ENCODE data around the gene CHRM4. TPM values are rescaled to one million over a fixed set of nuclear protein-coding genes. Genes with fewer than 3 reads are reported as not detected.

The CHRM4 gene
- total RNA-seq, 1 experiment from 2014 or later: not detected

DNA sequence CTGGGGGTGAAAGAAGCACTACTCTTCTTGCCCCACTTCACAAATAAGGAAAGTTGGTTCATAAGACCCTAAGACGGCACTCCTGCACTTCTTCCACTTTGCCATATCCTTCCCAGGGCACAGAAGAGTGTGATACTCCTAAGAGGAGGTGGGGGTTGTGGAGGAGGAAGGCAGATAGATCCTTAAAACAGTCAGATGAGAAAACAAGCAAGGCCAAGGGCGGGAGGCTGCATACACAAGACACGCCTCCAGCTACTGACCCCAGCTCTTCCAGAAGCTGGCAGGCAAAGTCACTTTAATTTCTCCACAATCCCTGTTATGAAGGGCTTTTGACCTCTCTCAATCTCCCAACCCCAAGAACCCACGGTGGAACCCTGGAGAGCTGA lies 1.6 kb upstream of the CHRM4 start:
- no peaks in the 10 kb centered on the region for H3K9me3 ChIP-seq (ENCODE audit: low read length)
- H3K9ac ChIP-seq (ENCODE audit: low read length): no peak overlapping the region
- no peak overlapping the region for H3K27ac ChIP-seq (ENCODE audit: low read length)
- peaks cover 14% of the 10 kb centered on the region for H4K20me1 ChIP-seq (ENCODE audit: insufficient read depth, low read depth, low read length)
- H3K4me2 ChIP-seq (ENCODE audit: low read depth, low read length, poor library complexity, severe bottlenecking): no peak overlapping the region
- no peak for DNase-seq
- H3K79me2 ChIP-seq (ENCODE audit: low read length): no peaks in the 10 kb centered on the region
- no peaks in the 10 kb centered on the region for H3K27me3 ChIP-seq (ENCODE audit: low read length)
- H3K4me1 ChIP-seq (ENCODE audit: low read length): peaks cover 23% of the 10 kb centered on the region
- H2AFZ ChIP-seq (ENCODE audit: low read length): no peak overlapping the region
- no peak overlapping the region for H3K4me3 ChIP-seq (ENCODE audit: low read length)
- no peaks in the 10 kb centered on the region for H3K36me3 ChIP-seq (ENCODE audit: insufficient read depth, low read length)
- H3K9me2 ChIP-seq (replicated peaks; ENCODE audit: insufficient read depth, low read length): no peaks in the 10 kb centered on the region

DNA sequence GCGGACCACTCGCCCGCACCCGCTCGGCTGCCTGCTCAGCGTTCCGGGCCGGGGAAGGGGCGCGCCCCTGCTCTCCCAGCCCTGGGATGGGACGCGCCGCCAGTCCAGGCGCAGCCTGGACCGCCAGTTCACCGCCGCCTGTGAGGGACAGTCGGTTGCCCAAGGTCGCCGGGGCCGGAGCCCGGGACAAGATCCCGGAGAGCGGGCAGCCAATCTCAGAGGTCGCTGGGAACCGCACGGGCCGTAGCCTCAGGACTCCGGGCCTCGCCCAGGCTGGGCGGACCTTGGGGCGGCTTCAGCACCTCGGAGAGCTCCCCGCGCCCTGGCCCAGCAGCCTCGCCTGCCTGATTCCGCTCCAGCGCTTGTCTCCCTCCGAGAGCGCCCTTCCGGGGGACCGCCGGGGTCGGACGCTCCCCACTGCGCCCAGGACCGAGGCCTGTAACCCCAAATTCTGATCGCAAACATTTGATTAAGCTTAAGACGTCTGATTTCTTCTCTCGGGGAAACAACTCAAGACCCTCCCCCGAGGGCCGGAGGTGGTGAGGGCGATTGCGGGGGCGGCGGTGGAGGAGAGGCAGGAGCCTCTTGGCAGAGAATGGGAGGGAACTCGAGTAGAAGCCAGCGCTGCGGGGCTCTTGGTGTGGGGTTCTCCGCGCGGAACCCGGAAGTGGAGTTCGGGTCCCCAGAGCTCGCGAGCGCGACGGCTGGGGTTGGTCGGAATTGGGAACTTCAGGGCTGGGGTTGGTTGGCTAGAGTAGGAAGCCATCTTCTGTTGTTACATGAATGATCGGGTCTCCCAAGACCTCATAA lies 1.1 kb upstream of the CHRM4 start:
- H3K4me3 ChIP-seq (ENCODE audit: low read length): no peak overlapping the region
- no peak overlapping the region for H3K27ac ChIP-seq (ENCODE audit: low read length)
- peaks cover 14% of the 10 kb centered on the region for H4K20me1 ChIP-seq (ENCODE audit: insufficient read depth, low read depth, low read length)
- no peaks in the 10 kb centered on the region for H3K9me3 ChIP-seq (ENCODE audit: low read length)
- no peaks in the 10 kb centered on the region for H3K79me2 ChIP-seq (ENCODE audit: low read length)
- no peaks in the 10 kb centered on the region for H3K36me3 ChIP-seq (ENCODE audit: insufficient read depth, low read length)
- H2AFZ ChIP-seq (ENCODE audit: low read length): no peak overlapping the region
- no peak overlapping the region for H3K9ac ChIP-seq (ENCODE audit: low read length)
- H3K27me3 ChIP-seq (ENCODE audit: low read length): no peaks in the 10 kb centered on the region
- H3K4me2 ChIP-seq (ENCODE audit: low read depth, low read length, poor library complexity, severe bottlenecking): peak overlapping the region; percentile 41
- H3K4me1 ChIP-seq (ENCODE audit: low read length): peaks cover 29% of the 10 kb centered on the region
- H3K9me2 ChIP-seq (replicated peaks; ENCODE audit: insufficient read depth, low read length): no peaks in the 10 kb centered on the region
- peak; percentile 93 for DNase-seq

- Histone ChIP-seq H3K79me2 (ENCODE audit: low read length) (no peaks in the 10 kb centered on the region), H3K9ac (ENCODE audit: low read length) (0 out of 2 replicates have a peak overlapping the region, but pooled peaks have one; percentile 27), H3K27me3 (ENCODE audit: low read length) (no peaks in the 10 kb centered on the region)
Measured at GRCh38 chr11:46391186-46391577, 394 bp downstream of the CHRM4 start.

DNA sequence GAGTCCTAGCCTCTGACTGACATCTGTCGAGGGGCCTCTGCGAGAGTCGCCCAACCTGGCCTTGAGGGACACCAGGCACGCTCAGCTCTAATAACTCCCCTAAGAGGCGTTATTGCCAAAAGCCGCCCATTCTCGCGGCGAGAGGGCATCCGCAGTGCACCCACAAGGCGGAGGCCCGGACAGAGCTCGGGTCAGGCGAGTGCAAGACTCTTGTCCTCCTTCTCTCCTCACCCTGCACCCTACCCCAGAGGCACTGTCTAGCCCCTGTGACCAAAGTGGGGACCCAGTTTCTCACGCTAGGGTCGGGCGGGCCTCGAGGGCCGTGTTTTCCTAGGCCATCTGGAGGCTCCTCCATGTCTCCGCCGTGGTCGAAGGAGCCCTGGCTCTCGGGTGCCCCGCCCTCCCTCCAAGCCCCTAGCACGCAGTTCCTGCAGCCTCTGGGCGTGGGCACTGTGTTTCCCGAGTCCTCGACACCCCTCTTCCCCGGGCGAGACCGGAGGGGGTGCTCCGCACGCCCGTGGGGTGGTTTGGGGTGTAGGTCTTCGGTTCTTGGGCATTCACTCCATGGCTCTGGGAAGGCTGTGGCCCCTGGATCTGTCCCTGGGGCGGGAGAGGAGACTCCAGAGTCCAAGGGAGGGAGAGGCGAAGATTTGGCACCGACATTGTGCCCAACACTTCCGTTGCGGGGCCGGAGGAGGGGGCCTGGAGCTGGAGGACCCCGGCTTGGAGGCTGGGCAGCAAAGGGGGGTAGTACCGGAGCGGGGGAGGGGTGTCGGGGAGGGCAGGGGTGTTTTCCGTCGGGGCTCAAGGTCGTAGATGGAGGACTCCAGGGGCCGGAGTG lies 1.0 kb downstream of the CHRM4 start:
- H3K9me3 ChIP-seq (ENCODE audit: low read length): no peaks in the 10 kb centered on the region
- no peaks in the 10 kb centered on the region for H3K79me2 ChIP-seq (ENCODE audit: low read length)
- no peak overlapping the region for H3K4me2 ChIP-seq (ENCODE audit: low read depth, low read length, poor library complexity, severe bottlenecking)
- no peaks in the 10 kb centered on the region for H3K36me3 ChIP-seq (ENCODE audit: insufficient read depth, low read length)
- no peaks in the 10 kb centered on the region for H3K27me3 ChIP-seq (ENCODE audit: low read length)
- no peaks in the 10 kb centered on the region for H3K9me2 ChIP-seq (replicated peaks; ENCODE audit: insufficient read depth, low read length)
- peaks cover 30% of the 10 kb centered on the region for H3K4me1 ChIP-seq (ENCODE audit: low read length)
- no peak overlapping the region for H2AFZ ChIP-seq (ENCODE audit: low read length)
- no peak overlapping the region for H3K9ac ChIP-seq (ENCODE audit: low read length)
- H3K4me3 ChIP-seq (ENCODE audit: low read length): peak overlapping the region; percentile 70; the same call in 1 of the 2 replicates
- H4K20me1 ChIP-seq (ENCODE audit: insufficient read depth, low read depth, low read length): peaks cover 11% of the 10 kb centered on the region
- H3K27ac ChIP-seq (ENCODE audit: low read length): no peak overlapping the region
- DNase-seq: no peak

More at GRCh38 chr11:46391186-46391577, 394 bp downstream of the CHRM4 start:
- no peak for DNase-seq
- peaks cover 12% of the 10 kb centered on the region for H4K20me1 ChIP-seq (ENCODE audit: insufficient read depth, low read depth, low read length)
- H3K4me2 ChIP-seq (ENCODE audit: low read depth, low read length, poor library complexity, severe bottlenecking): peak overlapping the region; percentile 58
- H3K9me3 ChIP-seq (ENCODE audit: low read length): no peaks in the 10 kb centered on the region
- no peaks in the 10 kb centered on the region for H3K9me2 ChIP-seq (replicated peaks; ENCODE audit: insufficient read depth, low read length)
- peaks cover 30% of the 10 kb centered on the region for H3K4me1 ChIP-seq (ENCODE audit: low read length)
- no peak overlapping the region for H3K27ac ChIP-seq (ENCODE audit: low read length)
- no peaks in the 10 kb centered on the region for H3K36me3 ChIP-seq (ENCODE audit: insufficient read depth, low read length)
- peak overlapping the region; percentile 57; the same call in 1 of the 2 replicates for H3K4me3 ChIP-seq (ENCODE audit: low read length)
- H2AFZ ChIP-seq (ENCODE audit: low read length): no peak overlapping the region

GRCh38 chr11:46389450-46390330 lies 1.9 kb downstream of the CHRM4 start:
- peak; percentile 90 for DNase-seq
- no peaks in the 10 kb centered on the region for H3K27me3 ChIP-seq (ENCODE audit: low read length)
- H3K9me3 ChIP-seq (ENCODE audit: low read length): no peaks in the 10 kb centered on the region
- H3K27ac ChIP-seq (ENCODE audit: low read length): no peak overlapping the region
- no peaks in the 10 kb centered on the region for H3K79me2 ChIP-seq (ENCODE audit: low read length)
- H3K4me3 ChIP-seq (ENCODE audit: low read length): peak overlapping the region; percentile 70
- H3K4me1 ChIP-seq (ENCODE audit: low read length): peaks cover 30% of the 10 kb centered on the region
- peak overlapping the region; percentile 85; the same call in 1 of the 2 replicates for H2AFZ ChIP-seq (ENCODE audit: low read length)
- H4K20me1 ChIP-seq (ENCODE audit: insufficient read depth, low read depth, low read length): peaks cover 11% of the 10 kb centered on the region
- H3K9ac ChIP-seq (ENCODE audit: low read length): peak overlapping the region; percentile 44
- no peaks in the 10 kb centered on the region for H3K36me3 ChIP-seq (ENCODE audit: insufficient read depth, low read length)
- peak overlapping the region; percentile 83 for H3K4me2 ChIP-seq (ENCODE audit: low read depth, low read length, poor library complexity, severe bottlenecking)
- H3K9me2 ChIP-seq (replicated peaks; ENCODE audit: insufficient read depth, low read length): no peaks in the 10 kb centered on the region

GRCh38 chr11:46388619-46389449 lies 2.7 kb downstream of the CHRM4 start:
- DNase-seq: no peak
- Histone ChIP-seq H3K27ac (ENCODE audit: low read length) (no peak overlapping the region), H3K9ac (ENCODE audit: low read length) (no peak overlapping the region), H3K27me3 (ENCODE audit: low read length) (no peaks in the 10 kb centered on the region), H2AFZ (ENCODE audit: low read length) (no peak overlapping the region), H3K4me2 (ENCODE audit: low read depth, low read length, poor library complexity, severe bottlenecking) (peak overlapping the region; percentile 83), H4K20me1 (ENCODE audit: insufficient read depth, low read depth, low read length) (peaks cover 11% of the 10 kb centered on the region), H3K4me1 (ENCODE audit: low read length) (peaks cover 30% of the 10 kb centered on the region), H3K4me3 (ENCODE audit: low read length) (peak overlapping the region; percentile 70; the same call in 1 of the 2 replicates), H3K9me3 (ENCODE audit: low read length) (no peaks in the 10 kb centered on the region), H3K36me3 (ENCODE audit: insufficient read depth, low read length) (no peaks in the 10 kb centered on the region), H3K79me2 (ENCODE audit: low read length) (no peaks in the 10 kb centered on the region), H3K9me2 (replicated peaks; ENCODE audit: insufficient read depth, low read length) (no peaks in the 10 kb centered on the region)

GRCh38 chr11:46387919-46388618 lies 3.5 kb downstream of the CHRM4 start:
- Histone ChIP-seq H3K9me3 (ENCODE audit: low read length) (no peaks in the 10 kb centered on the region), H3K4me3 (ENCODE audit: low read length) (no peak overlapping the region), H3K27ac (ENCODE audit: low read length) (no peak overlapping the region), H3K79me2 (ENCODE audit: low read length) (no peaks in the 10 kb centered on the region), H3K27me3 (ENCODE audit: low read length) (no peaks in the 10 kb centered on the region), H3K4me2 (ENCODE audit: low read depth, low read length, poor library complexity, severe bottlenecking) (no peak overlapping the region), H3K9ac (ENCODE audit: low read length) (no peak overlapping the region), H3K36me3 (ENCODE audit: insufficient read depth, low read length) (no peaks in the 10 kb centered on the region), H4K20me1 (ENCODE audit: insufficient read depth, low read depth, low read length) (peaks cover 5% of the 10 kb centered on the region; the same call in 1 of the 2 replicates), H2AFZ (ENCODE audit: low read length) (no peak overlapping the region), H3K4me1 (ENCODE audit: low read length) (peaks cover 30% of the 10 kb centered on the region), H3K9me2 (replicated peaks; ENCODE audit: insufficient read depth, low read length) (no peaks in the 10 kb centered on the region)
- DNase-seq: no peak
